CD4-positive, alpha-beta T cell (primary cell): Measurements from ENCODE around the gene SYCP2. TPM values are rescaled to one million over a fixed set of nuclear protein-coding genes. Genes with fewer than 3 reads are reported as not detected.
"Not testable (repeated sequence)": the region's sequence is repeated elsewhere in the genome, so short reads cannot be mapped to it uniquely, and the experiment has no call there.

Experiments used
- ATAC-seq: fragments of 200-7000 bp; cut with Tn5 transposase; one replicate; pipeline ENCODE4 v1.10.0; 2022; ENCODE audit warnings: mild to moderate bottlenecking; ENCODE audit not compliant: poor library complexity
- CTCF ChIA-PET: fragments of 350-600 bp; sonication (Branson Sonifier 250); formaldehyde crosslinking; loops from one replicate; lab custom pipeline; 2021; ENCODE audit warnings: antibody characterized with exemption, inconsistent platforms; lab: Charles Lee
- POLR2A ChIA-PET: fragments of 350-600 bp; sonication (Branson Sonifier 250); formaldehyde crosslinking; loops from one replicate; lab custom pipeline; 2021; ENCODE audit warnings: antibody characterized with exemption, inconsistent platforms; lab: Charles Lee
- DNase-seq, 14 experiments: peaks; one replicate each; pipeline ENCODE4 v3.0.0-alpha.2; 2013 to 2020; ENCODE audit warnings: mixed read lengths in 2 of 14
- H3K27ac ChIP-seq, 2 donors: one replicate each; pipeline versions ENCODE4 v1.5.1 to v1.7.0; 2013; ENCODE audit warnings: low read length in 2 of 2, low read depth in 1 of 2, mild to moderate bottlenecking in 1 of 2
- H3K27me3 ChIP-seq, 2 experiments: 1 replicate in 1 of 2; 2 replicates in 1 of 2; pipeline versions ENCODE4 v1.6.1 to v1.7.0; 2013; ENCODE audit warnings: low read length in 2 of 2, control low read depth in 1 of 2, mild to moderate bottlenecking in 1 of 2, moderate library complexity in 1 of 2; ENCODE audit not compliant: insufficient read depth in 2 of 2, control insufficient read depth in 1 of 2
- H3K36me3 ChIP-seq: one replicate; pipeline ENCODE4 v1.6.1; 2013; ENCODE audit warnings: low read length, control low read depth; ENCODE audit not compliant: insufficient read depth
- H3K4me1 ChIP-seq: one replicate; pipeline ENCODE4 v1.6.1; 2013; ENCODE audit warnings: low read length, control low read depth; ENCODE audit not compliant: insufficient read depth
- H3K4me3 ChIP-seq: one replicate; pipeline ENCODE4 v1.5.1; 2013; ENCODE audit warnings: mild to moderate bottlenecking, low read length, moderate library complexity
- H3K9me3 ChIP-seq, 2 experiments: 1 replicate in 1 of 2; 2 replicates in 1 of 2; pipeline versions ENCODE4 v1.6.1 to v1.7.0; 2013; ENCODE audit warnings: low read length in 2 of 2, mild to moderate bottlenecking in 2 of 2, control low read depth in 1 of 2, moderate library complexity in 1 of 2; ENCODE audit not compliant: control insufficient read depth in 1 of 2, insufficient read depth in 1 of 2
- H3K27ac Mint-ChIP-seq: one replicate; pipeline ENCODE4 v1.8.0; 2020; ENCODE audit warnings: mixed read lengths
- H3K27me3 Mint-ChIP-seq: one replicate; pipeline ENCODE4 v1.8.0; 2021; ENCODE audit warnings: mixed read lengths
- H3K36me3 Mint-ChIP-seq: one replicate; pipeline ENCODE4 v1.8.0; 2021; ENCODE audit warnings: low read depth, mixed read lengths
- H3K4me1 Mint-ChIP-seq: one replicate; pipeline ENCODE4 v1.8.0; 2021; ENCODE audit warnings: low read depth, mixed read lengths
- H3K4me3 Mint-ChIP-seq: one replicate; pipeline ENCODE4 v1.8.0; 2020; ENCODE audit warnings: mild to moderate bottlenecking, mixed read lengths
- H3K9me3 Mint-ChIP-seq: one replicate; pipeline ENCODE4 v1.8.0; 2020; ENCODE audit warnings: mixed read lengths
- intact Hi-C, 2 experiments: fragments of 100-400 bp; cut with DNase I in 1 of 2; cut with micrococcal nuclease in 1 of 2; formaldehyde crosslinking; loops; one replicate each; pipeline versions ENCODE4 v1.15.1 to v1.9.0; 2023 to 2025; cut with DNase I, micrococcal nuclease
- total RNA-seq, 174 experiments: library from RNA in 2 of 174; stranded (reverse) in 2 of 174; gene quantifications; one replicate each; pipeline ENCODE4 v1.2.3 and lab custom pipeline; 2021 to 2026
- TF ChIP-seq, protein P1 (sequence below): fragments of 200-600 bp; IDR thresholded peaks from one replicate; pipeline ENCODE4 v1.8.0; 2022; ENCODE audit warnings: antibody characterized with exemption, mild to moderate bottlenecking

Gene SYCP2
- total RNA-seq, 2 experiments from 2014 or later: 4.4 to 4.6 TPM

DNA sequence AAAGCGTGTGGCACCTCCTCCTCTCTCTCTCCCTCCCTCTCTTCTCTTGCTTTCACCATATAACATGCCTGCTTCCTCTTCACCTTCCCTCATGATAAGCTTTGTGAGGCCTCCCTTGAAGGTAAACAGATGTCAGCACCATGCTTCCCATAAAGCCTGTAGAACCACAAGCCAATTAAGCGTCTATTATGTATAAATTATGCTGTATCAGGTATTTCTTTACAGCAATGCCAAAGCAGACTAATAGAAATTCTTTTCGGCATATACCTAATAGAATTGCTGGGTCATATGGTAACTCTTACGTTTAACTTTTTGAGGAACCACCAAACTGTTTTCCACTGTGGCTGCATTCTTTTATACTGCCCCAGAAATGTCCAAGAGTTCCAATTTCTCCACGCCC is 75.0 kb downstream of the SYCP2 start:
- no peaks in the 10 kb centered on the region for H3K9me3 ChIP-seq
- H3K27me3 ChIP-seq: no peaks in the 10 kb centered on the region
- ATAC-seq (no peak), DNase-seq (no peak)
- ChIA-PET CTCF (no interaction called here), POLR2A (no interaction called here)
- TF ChIP-seq, protein P1, sequence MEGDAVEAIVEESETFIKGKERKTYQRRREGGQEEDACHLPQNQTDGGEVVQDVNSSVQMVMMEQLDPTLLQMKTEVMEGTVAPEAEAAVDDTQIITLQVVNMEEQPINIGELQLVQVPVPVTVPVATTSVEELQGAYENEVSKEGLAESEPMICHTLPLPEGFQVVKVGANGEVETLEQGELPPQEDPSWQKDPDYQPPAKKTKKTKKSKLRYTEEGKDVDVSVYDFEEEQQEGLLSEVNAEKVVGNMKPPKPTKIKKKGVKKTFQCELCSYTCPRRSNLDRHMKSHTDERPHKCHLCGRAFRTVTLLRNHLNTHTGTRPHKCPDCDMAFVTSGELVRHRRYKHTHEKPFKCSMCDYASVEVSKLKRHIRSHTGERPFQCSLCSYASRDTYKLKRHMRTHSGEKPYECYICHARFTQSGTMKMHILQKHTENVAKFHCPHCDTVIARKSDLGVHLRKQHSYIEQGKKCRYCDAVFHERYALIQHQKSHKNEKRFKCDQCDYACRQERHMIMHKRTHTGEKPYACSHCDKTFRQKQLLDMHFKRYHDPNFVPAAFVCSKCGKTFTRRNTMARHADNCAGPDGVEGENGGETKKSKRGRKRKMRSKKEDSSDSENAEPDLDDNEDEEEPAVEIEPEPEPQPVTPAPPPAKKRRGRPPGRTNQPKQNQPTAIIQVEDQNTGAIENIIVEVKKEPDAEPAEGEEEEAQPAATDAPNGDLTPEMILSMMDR: no peak
- no peak overlapping the region for H3K4me3 ChIP-seq
- H3K36me3 Mint-ChIP-seq: no peaks in the 10 kb centered on the region
- intact Hi-C loops: no loop called here
- no peaks in the 10 kb centered on the region for H3K4me1 ChIP-seq
- H3K27ac Mint-ChIP-seq: no peak overlapping the region
- no peaks in the 10 kb centered on the region for H3K27me3 Mint-ChIP-seq
- no peak overlapping the region for H3K4me3 Mint-ChIP-seq
- H3K36me3 ChIP-seq: no peaks in the 10 kb centered on the region
- no peak overlapping the region for H3K27ac ChIP-seq
- peaks cover 2% of the 10 kb centered on the region for H3K9me3 Mint-ChIP-seq
- no peaks in the 10 kb centered on the region for H3K4me1 Mint-ChIP-seq

DNA sequence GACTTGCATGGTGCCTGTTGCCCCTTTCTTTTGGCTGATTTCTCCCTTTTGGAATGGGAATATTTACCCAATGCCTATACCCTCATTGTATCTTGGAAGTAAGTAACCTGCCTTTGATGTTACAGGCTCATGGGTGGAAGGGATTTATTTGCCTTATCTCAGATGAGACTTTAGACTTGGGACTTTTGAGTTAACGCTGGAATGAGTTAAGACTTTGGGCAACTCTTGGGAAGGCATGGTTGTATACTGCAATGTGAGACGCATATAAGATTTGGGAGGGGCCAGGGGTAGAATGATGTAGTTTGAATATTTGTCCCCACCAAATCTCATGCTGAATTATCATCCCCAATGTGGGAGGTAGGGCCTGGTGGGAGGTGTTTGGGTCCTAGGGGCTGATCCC is 75.5 kb downstream of the SYCP2 start:
- no peaks in the 10 kb centered on the region for H3K27me3 ChIP-seq
- Mint-ChIP-seq H3K4me1 (no peaks in the 10 kb centered on the region), H3K4me3 (no peak overlapping the region), H3K27me3 (no peaks in the 10 kb centered on the region), H3K27ac (no peak overlapping the region), H3K36me3 (no peaks in the 10 kb centered on the region), H3K9me3 (peaks cover 2% of the 10 kb centered on the region)
- ATAC-seq (no peak), DNase-seq (no peak)
- H3K4me3 ChIP-seq: no peak overlapping the region
- intact Hi-C loops: no loop called here
- H3K27ac ChIP-seq: no peak overlapping the region
- no peaks in the 10 kb centered on the region for H3K36me3 ChIP-seq
- no peaks in the 10 kb centered on the region for H3K9me3 ChIP-seq
- CTCF ChIA-PET: no interaction called here
- TF ChIP-seq, protein P1: no peak
- POLR2A ChIA-PET: no interaction called here
- H3K4me1 ChIP-seq: no peaks in the 10 kb centered on the region

DNA sequence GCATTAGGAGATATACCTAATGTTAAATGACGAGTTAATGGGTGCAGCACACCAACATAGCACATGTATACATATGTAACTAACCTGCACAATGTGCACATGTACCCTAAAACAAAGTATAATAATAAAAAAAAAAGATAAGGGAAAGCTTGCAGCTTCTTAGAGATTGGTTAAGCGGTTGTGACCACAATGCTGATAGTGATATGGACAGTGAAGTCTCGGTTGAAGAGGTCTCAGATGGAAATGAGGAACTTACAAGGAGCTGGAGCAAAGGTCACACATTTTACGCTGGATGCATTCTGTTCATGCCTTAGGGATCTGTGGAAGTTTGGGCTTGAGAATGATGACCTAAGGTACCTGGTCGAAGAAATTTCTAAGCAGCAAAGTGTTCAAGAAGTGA is 76.5 kb downstream of the SYCP2 start:
- H3K9me3 Mint-ChIP-seq, POLR2A ChIA-PET, H3K9me3 ChIP-seq, H3K27me3 Mint-ChIP-seq, H3K36me3 Mint-ChIP-seq, H3K27ac Mint-ChIP-seq, H3K36me3 ChIP-seq, intact Hi-C loops, H3K27me3 ChIP-seq, ATAC-seq, H3K4me3 Mint-ChIP-seq, DNase-seq, H3K4me1 Mint-ChIP-seq, H3K4me1 ChIP-seq, H3K4me3 ChIP-seq, CTCF ChIA-PET, H3K27ac ChIP-seq: not testable (repeated sequence)

DNA sequence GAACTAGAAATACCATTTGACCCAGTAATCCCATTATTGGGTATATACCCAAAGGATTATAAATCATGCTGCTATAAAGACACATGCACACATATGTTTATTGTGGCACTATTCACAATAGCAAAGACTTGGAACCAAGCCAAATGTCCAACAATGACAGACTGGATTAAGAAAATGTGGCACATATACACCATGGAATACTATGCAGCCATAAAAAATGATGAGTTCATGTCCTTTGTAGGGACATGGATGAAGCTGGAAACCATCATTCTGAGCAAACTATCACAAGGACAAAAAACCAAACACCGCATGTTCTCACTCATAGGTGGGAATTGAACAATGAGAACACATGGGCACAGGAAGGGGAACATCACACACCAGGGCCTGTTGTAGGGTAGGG is 76.9 kb downstream of the SYCP2 start:
- H3K27ac ChIP-seq, H3K27ac Mint-ChIP-seq, intact Hi-C loops, H3K9me3 ChIP-seq, H3K4me3 Mint-ChIP-seq, ATAC-seq, H3K27me3 Mint-ChIP-seq, POLR2A ChIA-PET, H3K4me1 Mint-ChIP-seq, H3K36me3 Mint-ChIP-seq, CTCF ChIA-PET, H3K9me3 Mint-ChIP-seq, H3K36me3 ChIP-seq, H3K27me3 ChIP-seq, H3K4me1 ChIP-seq, DNase-seq, H3K4me3 ChIP-seq: not testable (repeated sequence)
